ENCODE data around the gene AGAP2.

GRCh38 chr12:57697076-57697475 is 41.5 kb downstream of the AGAP2 start:
- TF ChIP-seq, protein P1, sequence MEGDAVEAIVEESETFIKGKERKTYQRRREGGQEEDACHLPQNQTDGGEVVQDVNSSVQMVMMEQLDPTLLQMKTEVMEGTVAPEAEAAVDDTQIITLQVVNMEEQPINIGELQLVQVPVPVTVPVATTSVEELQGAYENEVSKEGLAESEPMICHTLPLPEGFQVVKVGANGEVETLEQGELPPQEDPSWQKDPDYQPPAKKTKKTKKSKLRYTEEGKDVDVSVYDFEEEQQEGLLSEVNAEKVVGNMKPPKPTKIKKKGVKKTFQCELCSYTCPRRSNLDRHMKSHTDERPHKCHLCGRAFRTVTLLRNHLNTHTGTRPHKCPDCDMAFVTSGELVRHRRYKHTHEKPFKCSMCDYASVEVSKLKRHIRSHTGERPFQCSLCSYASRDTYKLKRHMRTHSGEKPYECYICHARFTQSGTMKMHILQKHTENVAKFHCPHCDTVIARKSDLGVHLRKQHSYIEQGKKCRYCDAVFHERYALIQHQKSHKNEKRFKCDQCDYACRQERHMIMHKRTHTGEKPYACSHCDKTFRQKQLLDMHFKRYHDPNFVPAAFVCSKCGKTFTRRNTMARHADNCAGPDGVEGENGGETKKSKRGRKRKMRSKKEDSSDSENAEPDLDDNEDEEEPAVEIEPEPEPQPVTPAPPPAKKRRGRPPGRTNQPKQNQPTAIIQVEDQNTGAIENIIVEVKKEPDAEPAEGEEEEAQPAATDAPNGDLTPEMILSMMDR (IDR thresholded peaks at IDR 0.05) = no peak
- no peak for TF ChIP-seq EZH2 (IDR thresholded peaks at IDR 0.05; ENCODE audit: borderline replicate concordance, insufficient read depth, low read depth, low read length, poor library complexity, severe bottlenecking)
